Sigmoid colon (tissue), 4 donors: ENCODE data around the gene ADAM8.

Experiments used
- POLR2A ChIP-seq, 2 donors: fragments of 450-650 bp; IDR thresholded peaks; one replicate each; pipeline ENCODE4 v1.6.1; 2016; ENCODE audit warnings: antibody characterized with exemption in 2 of 2, mild to moderate bottlenecking in 2 of 2, moderate library complexity in 2 of 2
- POLR2AphosphoS5 ChIP-seq, 4 donors: sonication (generic); formaldehyde crosslinking; IDR thresholded peaks; one replicate each; pipeline ENCODE4 v1.6.1; 2017; ENCODE audit warnings: antibody characterized with exemption in 4 of 4
- TF ChIP-seq, protein P1 (sequence below), 4 experiments: fragments of 450-650 bp in 3 of 4; fragments of 200-600 bp in 1 of 4; IDR thresholded peaks; one replicate each; pipeline ENCODE4 v1.5.1; 2016 to 2019; ENCODE audit warnings: antibody characterized with exemption in 4 of 4, mild to moderate bottlenecking in 3 of 4, moderate library complexity in 2 of 4

DNA sequence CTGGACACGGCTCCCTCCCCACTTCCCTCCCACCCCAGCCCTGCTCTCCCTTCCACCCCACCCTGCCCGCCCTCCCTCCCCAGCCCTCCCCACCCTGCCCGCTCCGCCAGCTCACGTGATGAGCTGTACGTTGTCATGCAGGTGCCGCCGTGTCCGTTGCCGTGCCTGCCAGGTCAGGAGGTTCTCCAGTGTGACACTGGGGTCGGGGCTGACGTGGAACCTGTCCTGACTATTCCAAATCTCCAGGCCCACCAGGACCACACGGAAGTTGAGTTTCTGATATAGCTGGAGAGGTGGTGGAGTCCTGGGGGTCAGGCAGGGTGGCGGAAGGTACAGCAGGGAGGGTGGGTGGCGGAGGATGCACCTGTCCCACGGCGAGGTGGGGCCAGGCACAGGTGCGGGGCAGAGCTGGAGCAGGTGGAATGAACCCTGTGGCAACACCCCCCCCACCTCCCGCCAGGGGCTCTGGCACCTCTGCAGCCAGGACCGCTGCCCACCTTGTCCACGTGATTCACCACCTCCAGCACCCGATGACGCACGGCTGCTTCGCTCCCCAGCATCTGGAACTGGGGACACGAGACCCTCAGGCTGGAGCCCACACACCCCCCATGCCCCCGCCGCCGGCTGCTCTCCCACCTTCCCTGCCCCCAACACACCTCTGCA lies 4.2 kb downstream of the ADAM8 start:
- TF ChIP-seq POLR2AphosphoS5 (IDR thresholded peaks at IDR 0.05) (no peak), POLR2A (IDR thresholded peaks at IDR 0.05) (no peak)
- TF ChIP-seq, protein P1, sequence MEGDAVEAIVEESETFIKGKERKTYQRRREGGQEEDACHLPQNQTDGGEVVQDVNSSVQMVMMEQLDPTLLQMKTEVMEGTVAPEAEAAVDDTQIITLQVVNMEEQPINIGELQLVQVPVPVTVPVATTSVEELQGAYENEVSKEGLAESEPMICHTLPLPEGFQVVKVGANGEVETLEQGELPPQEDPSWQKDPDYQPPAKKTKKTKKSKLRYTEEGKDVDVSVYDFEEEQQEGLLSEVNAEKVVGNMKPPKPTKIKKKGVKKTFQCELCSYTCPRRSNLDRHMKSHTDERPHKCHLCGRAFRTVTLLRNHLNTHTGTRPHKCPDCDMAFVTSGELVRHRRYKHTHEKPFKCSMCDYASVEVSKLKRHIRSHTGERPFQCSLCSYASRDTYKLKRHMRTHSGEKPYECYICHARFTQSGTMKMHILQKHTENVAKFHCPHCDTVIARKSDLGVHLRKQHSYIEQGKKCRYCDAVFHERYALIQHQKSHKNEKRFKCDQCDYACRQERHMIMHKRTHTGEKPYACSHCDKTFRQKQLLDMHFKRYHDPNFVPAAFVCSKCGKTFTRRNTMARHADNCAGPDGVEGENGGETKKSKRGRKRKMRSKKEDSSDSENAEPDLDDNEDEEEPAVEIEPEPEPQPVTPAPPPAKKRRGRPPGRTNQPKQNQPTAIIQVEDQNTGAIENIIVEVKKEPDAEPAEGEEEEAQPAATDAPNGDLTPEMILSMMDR (IDR thresholded peaks at IDR 0.05) = no peak
